Kidney (tissue), 14 donors: Measurements from ENCODE around the gene TNRC18. TPM values are rescaled to one million over a fixed set of nuclear protein-coding genes. Genes with fewer than 3 reads are reported as not detected.

ENCODE experiments used
- DNase-seq, 5 donors: peaks; one replicate each; pipeline ENCODE4 v3.0.0-alpha.2; 2013 to 2020
- FAIRE-seq: peaks from 2 replicates; lab custom pipeline; 2012; peaks lifted over from hg19 to GRCh38; lab: Jason Lieb, UNC
- H3K27ac ChIP-seq, 2 donors: one replicate each; pipeline ENCODE4 v1.7.0; 2013; ENCODE audit warnings: low read depth in 2 of 2, low read length in 2 of 2, inconsistent platforms in 1 of 2
- H3K27me3 ChIP-seq: one replicate; pipeline ENCODE4 v1.7.1; 2013; ENCODE audit warnings: low read length, inconsistent platforms; ENCODE audit not compliant: control insufficient read depth, insufficient read depth
- H3K36me3 ChIP-seq, 3 donors: one replicate each; pipeline versions ENCODE4 v1.7.0 to v1.7.1; 2013; ENCODE audit warnings: low read length in 3 of 3, control low read depth in 1 of 3, inconsistent platforms in 1 of 3; ENCODE audit not compliant: insufficient read depth in 3 of 3, control insufficient read depth in 2 of 3
- H3K4me1 ChIP-seq, 3 donors: one replicate each; pipeline versions ENCODE4 v1.7.0 to v1.7.1; 2013; ENCODE audit warnings: low read length in 3 of 3, inconsistent platforms in 1 of 3, low read depth in 1 of 3; ENCODE audit not compliant: control insufficient read depth in 2 of 3, insufficient read depth in 2 of 3
- H3K4me3 ChIP-seq, 3 donors: one replicate each; pipeline versions ENCODE4 v1.7.0 to v1.8.1; 2013; ENCODE audit warnings: low read length in 3 of 3, control low read depth in 1 of 3, inconsistent platforms in 1 of 3
- H3K9ac ChIP-seq, 3 donors: one replicate each; pipeline versions ENCODE4 v1.7.0 to v1.7.1; 2013; ENCODE audit warnings: low read length in 3 of 3, control low read depth in 1 of 3, inconsistent platforms in 1 of 3
- H3K9me3 ChIP-seq, 3 donors: one replicate each; pipeline versions ENCODE4 v1.7.0 to v1.7.1; 2013; ENCODE audit warnings: low read length in 3 of 3, control low read depth in 1 of 3, inconsistent platforms in 1 of 3; ENCODE audit not compliant: control insufficient read depth in 2 of 3, insufficient read depth in 1 of 3
- CTCF ChIP-seq: IDR thresholded peaks from 3 replicates; pipeline ENCODE4 v1.5.1; 2012; ENCODE audit warnings: mild to moderate bottlenecking, moderate library complexity, borderline replicate concordance; ENCODE audit not compliant: insufficient read depth; ENCODE audit errors: extremely low read depth
- intact Hi-C: fragments of 100-400 bp; cut with DNase I; formaldehyde crosslinking; loops from one replicate; pipeline ENCODE4 v1.11.1; 2022
- polyA plus RNA-seq: library from polyadenylated mRNA; stranded (reverse); fragments of 350-450 nt; fragmentation: Illumina TruSeq; extraction: RNeasy Lipid Tissue Mini Kit (QIAGEN cat#74804); gene quantifications from one replicate; pipeline ENCODE4 v1.2.3, GENCODE V29; 2014; ENCODE audit warnings: low read depth, low replicate concordance; ENCODE audit not compliant: insufficient read depth
- total RNA-seq: library from RNA; stranded (reverse); fragmentation: NEBNext Ultra II Directional; extraction: Animal tissue kit (Norgen Biotek cat#: 25700); gene quantifications from one replicate; pipeline ENCODE4 v1.2.1, GENCODE V29; 2021
- donor health status: control.
- donor health status: control.
- donor health status: control.
- donor health status: control.
- donor health status: control.
- donor health status: DM: yes; HTN: yes; CAD: no.
- donor health status: Normal renal cell carcinoma (clear cell type).

TNRC18 gene
- total and polyA plus RNA-seq, 2 donors from 2014 or later = 12.5 to 125 TPM

DNA sequence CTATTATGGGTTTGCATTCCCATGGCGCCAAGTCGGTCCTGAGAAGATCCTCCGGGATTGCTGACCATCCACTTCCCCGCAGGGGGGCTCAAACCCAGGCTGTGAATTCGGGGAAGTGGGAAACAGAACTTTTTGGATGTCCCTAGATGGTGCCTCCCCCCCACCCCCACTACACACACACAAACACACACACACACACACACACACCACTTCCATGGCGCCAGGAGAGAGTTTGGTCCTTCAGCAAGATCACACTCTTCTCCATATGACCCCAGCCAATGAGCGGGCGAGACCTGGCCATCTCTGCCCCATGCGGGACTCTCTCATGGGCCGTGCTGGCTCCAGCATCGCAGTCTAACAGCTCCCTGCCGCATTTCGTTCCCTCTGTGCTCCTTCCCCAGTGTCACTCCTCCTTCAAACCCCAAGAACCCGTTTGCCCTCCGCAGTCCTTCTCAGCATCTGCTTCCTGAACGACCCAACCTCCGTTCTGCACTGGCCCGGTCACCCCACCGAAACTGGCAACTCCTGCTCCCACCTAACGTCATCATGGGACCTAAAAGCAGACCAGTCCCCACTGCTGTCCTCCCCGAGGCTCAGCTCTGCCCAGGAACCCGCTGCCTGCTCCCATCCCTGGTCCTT, 32.1 kb upstream of the TNRC18 start:
- FAIRE-seq (no peak), DNase-seq (no peak)
- no peak for TF ChIP-seq CTCF
- Histone ChIP-seq H3K27me3 (no peaks in the 10 kb centered on the region), H3K4me3 (no peak overlapping the region), H3K9me3 (no peaks in the 10 kb centered on the region), H3K4me1 (no peaks in the 10 kb centered on the region), H3K27ac (no peak overlapping the region), H3K9ac (no peak overlapping the region), H3K36me3 (no peaks in the 10 kb centered on the region)
- intact Hi-C loops = no loop called here

DNA sequence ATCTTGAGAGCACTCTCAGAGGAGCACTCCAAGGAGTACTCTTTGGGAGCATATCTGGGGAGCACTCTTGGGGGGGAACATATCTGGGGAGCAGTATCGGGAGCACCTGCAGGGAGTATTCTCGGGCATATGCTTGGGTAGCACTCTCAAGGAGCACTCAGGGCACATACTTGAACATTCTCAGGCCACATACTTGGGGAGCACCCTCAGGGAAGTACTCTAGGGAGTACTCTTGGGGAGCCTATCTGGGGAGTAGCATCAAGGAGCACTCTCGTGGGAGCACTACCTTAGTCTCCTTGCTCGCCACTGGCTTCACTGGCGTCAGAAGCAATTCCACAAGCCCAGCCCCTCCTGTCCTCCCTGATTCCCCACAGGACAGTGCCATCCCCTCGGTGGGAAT, 31.5 kb upstream of the TNRC18 start:
- DNase-seq (no peak), FAIRE-seq (no peak)
- H3K4me3 ChIP-seq = no peak overlapping the region
- TF ChIP-seq CTCF = no peak
- no peaks in the 10 kb centered on the region for H3K27me3 ChIP-seq
- no peaks in the 10 kb centered on the region for H3K9me3 ChIP-seq
- H3K4me1 ChIP-seq = no peaks in the 10 kb centered on the region
- intact Hi-C loops = no loop called here
- H3K9ac ChIP-seq = no peak overlapping the region
- H3K27ac ChIP-seq = no peak overlapping the region
- H3K36me3 ChIP-seq = no peaks in the 10 kb centered on the region

- no peaks in the 10 kb centered on the region for H3K9me3 ChIP-seq
- no peak overlapping the region for H3K4me3 ChIP-seq
- TF ChIP-seq CTCF = no peak
- DNase-seq = no peak
- H3K9ac ChIP-seq = no peak overlapping the region
- H3K27me3 ChIP-seq = no peaks in the 10 kb centered on the region
- FAIRE-seq = no peak
- no peaks in the 10 kb centered on the region for H3K4me1 ChIP-seq
- H3K27ac ChIP-seq = no peak overlapping the region
- H3K36me3 ChIP-seq = no peaks in the 10 kb centered on the region
- intact Hi-C loops = no loop called here
Observed at GRCh38 chr7:5454485-5454884, 30.9 kb upstream of the TNRC18 start.
